ENCODE results near the gene ADARB2.

ADARB2 gene

GRCh38 chr10:1660386-1660785 lies 76.9 kb downstream of the ADARB2 start:
- H3K27ac ChIP-seq = no peak overlapping the region
- TF ChIP-seq ZFX (IDR thresholded peaks at IDR 0.05; ENCODE audit: borderline replicate concordance) = no peak
- TF ChIP-seq, protein P1, sequence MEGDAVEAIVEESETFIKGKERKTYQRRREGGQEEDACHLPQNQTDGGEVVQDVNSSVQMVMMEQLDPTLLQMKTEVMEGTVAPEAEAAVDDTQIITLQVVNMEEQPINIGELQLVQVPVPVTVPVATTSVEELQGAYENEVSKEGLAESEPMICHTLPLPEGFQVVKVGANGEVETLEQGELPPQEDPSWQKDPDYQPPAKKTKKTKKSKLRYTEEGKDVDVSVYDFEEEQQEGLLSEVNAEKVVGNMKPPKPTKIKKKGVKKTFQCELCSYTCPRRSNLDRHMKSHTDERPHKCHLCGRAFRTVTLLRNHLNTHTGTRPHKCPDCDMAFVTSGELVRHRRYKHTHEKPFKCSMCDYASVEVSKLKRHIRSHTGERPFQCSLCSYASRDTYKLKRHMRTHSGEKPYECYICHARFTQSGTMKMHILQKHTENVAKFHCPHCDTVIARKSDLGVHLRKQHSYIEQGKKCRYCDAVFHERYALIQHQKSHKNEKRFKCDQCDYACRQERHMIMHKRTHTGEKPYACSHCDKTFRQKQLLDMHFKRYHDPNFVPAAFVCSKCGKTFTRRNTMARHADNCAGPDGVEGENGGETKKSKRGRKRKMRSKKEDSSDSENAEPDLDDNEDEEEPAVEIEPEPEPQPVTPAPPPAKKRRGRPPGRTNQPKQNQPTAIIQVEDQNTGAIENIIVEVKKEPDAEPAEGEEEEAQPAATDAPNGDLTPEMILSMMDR (IDR thresholded peaks at IDR 0.05) = no peak

DNA sequence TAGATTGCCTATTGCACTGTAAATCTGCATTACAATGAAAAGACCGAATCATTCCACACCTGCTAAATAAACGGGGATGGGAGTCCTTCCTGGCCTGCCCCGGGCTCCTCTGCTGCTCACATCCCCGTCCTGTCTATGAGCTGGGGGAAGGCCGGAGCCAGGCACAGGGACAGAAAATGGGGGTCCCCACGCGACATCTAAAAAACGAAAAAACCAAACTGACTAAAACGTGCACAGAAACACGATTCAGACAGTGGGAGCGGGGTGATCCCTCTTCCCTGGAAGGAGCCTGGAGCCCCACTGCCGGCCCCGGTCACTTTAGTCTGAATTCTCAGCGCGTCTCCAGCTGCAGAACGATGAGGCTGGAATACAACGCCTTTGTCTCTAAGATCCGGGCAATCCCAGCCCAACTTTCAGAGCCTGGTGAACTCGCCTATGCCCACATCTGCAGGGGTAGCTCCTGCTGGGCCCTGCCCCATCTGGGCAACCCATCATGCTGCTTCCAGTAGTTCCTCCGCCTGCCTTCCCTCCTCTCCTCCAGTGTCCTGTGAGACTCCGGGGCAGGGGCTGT lies 78.0 kb downstream of the ADARB2 start:
- no peak for TF ChIP-seq ZFX (IDR thresholded peaks at IDR 0.05; ENCODE audit: borderline replicate concordance)
- TF ChIP-seq, protein P1 (IDR thresholded peaks at IDR 0.05) = no peak
- no peak overlapping the region for H3K27ac ChIP-seq

GRCh38 chr10:1658658-1659057 lies 78.7 kb downstream of the ADARB2 start:
- TF ChIP-seq, protein P1 (IDR thresholded peaks at IDR 0.05) = no peak
- TF ChIP-seq ZFX (IDR thresholded peaks at IDR 0.05; ENCODE audit: borderline replicate concordance) = no peak

GRCh38 chr10:1657479-1657878 lies 79.8 kb downstream of the ADARB2 start:
- H3K27ac ChIP-seq = no peak overlapping the region
- TF ChIP-seq, protein P1 (IDR thresholded peaks at IDR 0.05) = no peak
- TF ChIP-seq ZFX (IDR thresholded peaks at IDR 0.05; ENCODE audit: borderline replicate concordance) = no peak

More at GRCh38 chr10:1658658-1659057, 78.7 kb downstream of the ADARB2 start:
- no peak overlapping the region for H3K27ac ChIP-seq

DNA sequence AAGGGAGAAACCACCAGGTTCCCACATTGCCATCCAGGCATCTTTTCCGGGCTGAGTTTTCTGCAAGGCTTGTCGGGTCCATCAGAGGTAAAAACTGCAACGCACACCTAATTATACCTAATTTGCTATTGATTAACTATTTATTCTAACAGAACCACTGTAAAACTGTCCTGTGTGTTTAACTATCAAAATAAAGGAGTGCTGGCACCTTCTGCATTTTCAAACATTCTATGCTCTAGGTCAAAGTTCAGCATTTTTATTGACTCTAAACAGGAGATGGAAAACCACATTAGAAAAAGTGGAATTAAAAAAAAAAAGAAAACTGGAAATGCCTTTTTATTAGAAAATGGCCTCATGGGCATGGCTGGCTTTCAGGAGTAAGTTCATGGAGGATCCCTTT lies 82.0 kb downstream of the ADARB2 start:
- no peak overlapping the region for H3K27ac ChIP-seq
- TF ChIP-seq, protein P1 (IDR thresholded peaks at IDR 0.05) = no peak
- no peak for TF ChIP-seq ZFX (IDR thresholded peaks at IDR 0.05; ENCODE audit: borderline replicate concordance)

- H3K27ac ChIP-seq = no peak overlapping the region
- TF ChIP-seq ZFX (IDR thresholded peaks at IDR 0.05; ENCODE audit: borderline replicate concordance) = no peak
- TF ChIP-seq, protein P1 (IDR thresholded peaks at IDR 0.05) = no peak
Observed at GRCh38 chr10:1654811-1655356, 82.4 kb downstream of the ADARB2 start.

GRCh38 chr10:1654247-1654646 lies 83.1 kb downstream of the ADARB2 start:
- TF ChIP-seq ZFX (IDR thresholded peaks at IDR 0.05; ENCODE audit: borderline replicate concordance) = no peak
- TF ChIP-seq, protein P1 (IDR thresholded peaks at IDR 0.05) = no peak
- no peak overlapping the region for H3K27ac ChIP-seq
